H1 (cell line): ENCODE measurements around the gene P2RX7. TPM values are rescaled to one million over a fixed set of nuclear protein-coding genes. Genes with fewer than 3 reads are reported as not detected.

ENCODE experiments used
- CTCF ChIA-PET: fragments of 300-600 bp; sonication (Branson Sonifier 250); formaldehyde crosslinking; loops from one replicate; lab custom pipeline; 2021; ENCODE audit not compliant: partially characterized antibody; lab: Charles Lee
- POLR2A ChIA-PET: fragments of 300-600 bp; sonication (Branson Sonifier 250); formaldehyde crosslinking; loops from one replicate; lab custom pipeline; 2021; ENCODE audit warnings: inconsistent platforms; ENCODE audit not compliant: partially characterized antibody; lab: Charles Lee
- DNase-seq, 2 experiments: peaks; one replicate each; pipeline versions ENCODE4 v3.0.0 to v3.0.0-alpha.2; 2010 to 2022; ENCODE audit warnings: low spot score in 2 of 2, low read depth in 1 of 2, mixed read lengths in 1 of 2
- FAIRE-seq: peaks from 2 replicates; lab custom pipeline; 2011; peaks lifted over from hg19 to GRCh38; lab: Jason Lieb, UNC
- H2AFZ ChIP-seq: 2 replicates; pipeline ENCODE4 v1.8.1; 2012; ENCODE audit warnings: low read length, inconsistent platforms
- H2AK5ac ChIP-seq: 2 replicates; pipeline ENCODE4 v1.6.1; 2013; ENCODE audit warnings: low read depth, low read length
- H2BK120ac ChIP-seq: replicated peaks from 2 replicates; pipeline ENCODE3; 2013; ENCODE audit warnings: low read depth, low read length, inconsistent platforms
- H2BK12ac ChIP-seq: 2 replicates; pipeline ENCODE4 v1.6.1; 2013; ENCODE audit warnings: low read depth, low read length
- H2BK15ac ChIP-seq: 2 replicates; pipeline ENCODE4 v1.6.1; 2013; ENCODE audit warnings: low read length
- H2BK20ac ChIP-seq: 2 replicates; pipeline ENCODE4 v1.6.1; 2013; ENCODE audit warnings: low read length
- H2BK5ac ChIP-seq: 2 replicates; pipeline ENCODE4 v1.6.1; 2013; ENCODE audit warnings: low read depth, low read length
- H3K14ac ChIP-seq: 2 replicates; pipeline ENCODE4 v1.6.1; 2013; ENCODE audit warnings: inconsistent platforms; ENCODE audit not compliant: insufficient read length
- H3K18ac ChIP-seq: 2 replicates; pipeline ENCODE4 v1.6.1; 2013; ENCODE audit warnings: low read length; ENCODE audit errors: extremely low read depth
- H3K23ac ChIP-seq: 2 replicates; pipeline ENCODE4 v1.6.1; 2013; ENCODE audit warnings: inconsistent platforms; ENCODE audit not compliant: insufficient read length
- H3K23me2 ChIP-seq: 2 replicates; pipeline ENCODE4 v1.6.1; 2013; ENCODE audit warnings: low read depth, low read length
- H3K27ac ChIP-seq: 2 replicates; pipeline ENCODE4 v1.6.1; 2011; ENCODE audit warnings: low read depth, low read length, inconsistent platforms
- H3K27me3 ChIP-seq, 4 experiments: replicated peaks in 1 of 4; 1 replicate in 1 of 4; 2 replicates in 3 of 4; pipeline versions ENCODE4 v1.6.1 to v1.8.1; 2011 to 2013; ENCODE audit warnings: low read length in 3 of 4, mild to moderate bottlenecking in 3 of 4, inconsistent platforms in 2 of 4, mixed read lengths in 2 of 4, moderate library complexity in 1 of 4; ENCODE audit not compliant: control insufficient read depth in 3 of 4, insufficient read depth in 3 of 4; ENCODE audit errors: extremely low read depth in 1 of 4
- H3K36me3 ChIP-seq, 4 experiments: 2 replicates each; pipeline versions ENCODE4 v1.6.1 to v1.8.1; 2011 to 2013; ENCODE audit warnings: mild to moderate bottlenecking in 4 of 4, low read length in 3 of 4, moderate library complexity in 2 of 4, control low read depth in 1 of 4, inconsistent platforms in 1 of 4; ENCODE audit not compliant: insufficient read depth in 4 of 4, control insufficient read depth in 2 of 4
- H3K4ac ChIP-seq: replicated peaks from 2 replicates; pipeline ENCODE3; 2013; ENCODE audit warnings: low read length, low read depth, mixed read lengths, inconsistent platforms; ENCODE audit not compliant: insufficient read length
- H3K4me1 ChIP-seq, 4 experiments: replicated peaks in 1 of 4; 1 replicate in 1 of 4; 2 replicates in 3 of 4; pipeline versions ENCODE4 v1.6.1 to v1.8.1; 2011 to 2013; ENCODE audit warnings: low read length in 3 of 4, inconsistent platforms in 2 of 4, mixed read lengths in 1 of 4; ENCODE audit not compliant: insufficient read depth in 4 of 4, control insufficient read depth in 3 of 4
- H3K4me2 ChIP-seq, 2 experiments: 2 replicates each; pipeline versions ENCODE4 v1.6.1 to v1.8.1; 2011 to 2013; ENCODE audit warnings: low read depth in 2 of 2, low read length in 2 of 2, control low read depth in 1 of 2, inconsistent platforms in 1 of 2, mild to moderate bottlenecking in 1 of 2; ENCODE audit not compliant: insufficient read depth in 1 of 2
- H3K4me3 ChIP-seq, 4 experiments: fragments of 200-600, 300-600 bp in 1 of 4; sonication (generic), shearing (Covaris generic), sonication (Bioruptor Twin) in 1 of 4; 2 replicates each; pipeline versions ENCODE4 v1.5.1 to v1.8.1; 2011 to 2016; ENCODE audit warnings: low read length in 4 of 4, low read depth in 3 of 4, control low read depth in 2 of 4, inconsistent platforms in 2 of 4, mild to moderate bottlenecking in 2 of 4, mixed read lengths in 1 of 4, moderate library complexity in 1 of 4; ENCODE audit not compliant: insufficient read depth in 2 of 4; ENCODE audit errors: extremely low read depth in 1 of 4
- H3K56ac ChIP-seq: replicated peaks from 2 replicates; pipeline ENCODE3; 2013; ENCODE audit warnings: low read depth, mild to moderate bottlenecking, mixed read lengths, low read length, inconsistent platforms; ENCODE audit not compliant: insufficient read length
- H3K79me1 ChIP-seq: 2 replicates; pipeline ENCODE4 v1.6.1; 2013; ENCODE audit warnings: low read depth, low read length, control low read depth
- H3K79me2 ChIP-seq, 2 experiments: 2 replicates each; pipeline versions ENCODE4 v1.6.1 to v1.8.1; 2012 to 2013; ENCODE audit warnings: low read length in 2 of 2, mild to moderate bottlenecking in 2 of 2, inconsistent platforms in 1 of 2; ENCODE audit not compliant: insufficient read depth in 2 of 2, control insufficient read depth in 1 of 2
- H3K9ac ChIP-seq, 4 experiments: replicated peaks in 1 of 4; 1 replicate in 1 of 4; 2 replicates in 3 of 4; pipeline versions ENCODE4 v1.6.1 to v1.8.1; 2011 to 2013; ENCODE audit warnings: low read depth in 3 of 4, low read length in 3 of 4, control low read depth in 2 of 4, mild to moderate bottlenecking in 2 of 4, moderate library complexity in 2 of 4, inconsistent platforms in 1 of 4; ENCODE audit errors: extremely low read depth in 1 of 4
- H3K9me3 ChIP-seq, 2 experiments: 2 replicates each; pipeline versions ENCODE4 v1.6.1 to v1.8.1; 2012 to 2013; ENCODE audit warnings: mild to moderate bottlenecking in 2 of 2, moderate library complexity in 2 of 2, control low read depth in 1 of 2, inconsistent platforms in 1 of 2, low read depth in 1 of 2, low read length in 1 of 2, mixed read lengths in 1 of 2; ENCODE audit not compliant: insufficient read depth in 2 of 2
- H4K20me1 ChIP-seq, 2 experiments: replicated peaks in 1 of 2; 2 replicates each; pipeline versions ENCODE3 to v1.8.1; 2011 to 2013; ENCODE audit warnings: inconsistent platforms in 2 of 2, low read length in 2 of 2, mild to moderate bottlenecking in 1 of 2; ENCODE audit not compliant: insufficient read depth in 2 of 2, control insufficient read depth in 1 of 2
- H4K5ac ChIP-seq: 2 replicates; pipeline ENCODE4 v1.6.1; 2013; ENCODE audit warnings: low read length, low read depth, mixed read lengths, inconsistent platforms; ENCODE audit not compliant: insufficient read length
- H4K8ac ChIP-seq: 2 replicates; pipeline ENCODE4 v1.8.0; 2013; ENCODE audit warnings: mild to moderate bottlenecking, moderate library complexity, low read length, inconsistent platforms; ENCODE audit not compliant: insufficient read depth; ENCODE audit errors: extremely low read depth
- H4K91ac ChIP-seq: replicated peaks from 2 replicates; pipeline ENCODE3; 2013; ENCODE audit warnings: low read length, mixed read lengths, inconsistent platforms; ENCODE audit not compliant: insufficient read length
- TAF7 ChIP-seq: optimal IDR thresholded peaks from 2 replicates; pipeline ENCODE3; 2011; ENCODE audit warnings: low read depth, mild to moderate bottlenecking, inconsistent platforms, low read length, moderate library complexity, borderline replicate concordance
- TEAD4 ChIP-seq: IDR thresholded peaks from 2 replicates; pipeline ENCODE4 v1.6.1; 2012; ENCODE audit warnings: low read depth, low read length, inconsistent platforms, mixed read lengths
- WGBS, 2 experiments: shearing (Covaris generic) in 1 of 2; methylation state at CpG; one replicate each; pipeline versions ENCODE4 v1.1.6 to v1.1.7; 2013 to 2015; ENCODE audit warnings: low lambda C conversion rate in 2 of 2, mixed read lengths in 2 of 2, inconsistent platforms in 1 of 2, low coverage in 1 of 2, missing lambda C conversion rate in 1 of 2; ENCODE audit not compliant: insufficient replicate concordance in 2 of 2, insufficient coverage in 1 of 2, insufficient read length in 1 of 2; ENCODE audit errors: extremely low coverage in 1 of 2, missing lambda C conversion rate in 1 of 2; 5-methylcytosine and 5-hydroxymethylcytosine counted together
- polyA plus RNA-seq, 7 experiments: library from polyadenylated mRNA; depleted of rRNA in 3 of 7; stranded (reverse) in 5 of 7; unstranded in 2 of 7; fragments of >200 nt in 5 of 7; fragments of 200-250 nt in 2 of 7; gene quantifications; 1 replicate in 5 of 7; 2 replicates in 1 of 7; 4 replicates in 1 of 7; pipeline versions ENCODE4 v1.2.1 to v1.2.3, GENCODE V29; 2011 to 2013; ENCODE audit warnings: missing spikeins in 2 of 7, mixed read lengths in 2 of 7
- total RNA-seq: library from RNA; stranded (reverse); fragmentation: NEBNext Ultra II Directional; extraction: Animal tissue kit (Norgen Biotek cat#: 25700); gene quantifications from 2 replicates; pipeline ENCODE4 v1.2.1, GENCODE V29; 2021

The P2RX7 gene
- total and polyA plus RNA-seq, 2 of the 8 experiments (the other 6 are each of a cell fraction or from before 2014, with no cell fraction given) = 0.38 to 0.56 TPM

DNA sequence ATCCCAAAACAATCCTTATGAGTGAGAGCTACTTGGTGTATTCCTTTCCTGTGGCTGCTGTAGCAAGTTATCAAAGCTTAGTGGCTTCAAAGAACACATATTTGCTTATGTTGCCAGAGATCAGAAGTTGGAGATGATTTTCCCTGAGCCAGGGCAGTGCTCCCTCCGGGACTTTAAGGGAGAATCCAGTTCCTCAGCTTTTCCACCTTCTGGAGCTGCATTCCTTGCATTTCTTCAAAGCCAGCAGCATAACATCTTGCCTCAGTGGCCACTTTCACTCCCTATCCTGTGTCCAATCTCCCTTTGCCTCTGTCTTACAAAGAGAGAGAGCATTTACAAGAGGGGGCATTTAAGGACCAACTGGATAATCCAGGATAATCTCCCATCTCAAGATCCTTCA, 33.7 kb downstream of the P2RX7 start:
- Histone ChIP-seq H3K79me2 (no peaks in the 10 kb centered on the region), H2BK12ac (no peak overlapping the region), H3K36me3 (no peaks in the 10 kb centered on the region), H2BK15ac (no peak overlapping the region), H3K79me1 (no peaks in the 10 kb centered on the region), H2AFZ (no peak overlapping the region), H3K18ac (no peak overlapping the region), H2BK5ac (no peak overlapping the region), H2AK5ac (no peak overlapping the region), H3K27ac (no peak overlapping the region), H4K5ac (no peak overlapping the region), H3K4ac (no peak overlapping the region), H3K4me1 (no peaks in the 10 kb centered on the region), H3K27me3 (no peaks in the 10 kb centered on the region), H4K20me1 (no peaks in the 10 kb centered on the region), H3K9ac (no peak overlapping the region), H3K14ac (no peak overlapping the region), H3K4me2 (no peak overlapping the region), H3K23me2 (no peaks in the 10 kb centered on the region), H3K23ac (no peak overlapping the region), H2BK120ac (no peak overlapping the region), H4K8ac (no peak overlapping the region), H4K91ac (no peak overlapping the region), H2BK20ac (no peak overlapping the region), H3K4me3 (no peak overlapping the region), H3K56ac (no peak overlapping the region), H3K9me3 (no peaks in the 10 kb centered on the region)
- CTCF ChIA-PET = interaction anchor here (0.5 to 0.8 kb wide), 3 partner anchors 55 to 389 kb away, joined by 3 read pairs; no protein-coding TSS in a partner anchor
- no peak for DNase-seq
- WGBS, 2 experiments = 87% methylated on average over 1 of the region's 1 CpG; no CpG with 5 or more reads in 1 of the 2 experiments
- no peak for FAIRE-seq
- POLR2A ChIA-PET = no interaction called here
- TF ChIP-seq TEAD4 (peak; percentile 35; the same call in 1 of the 2 replicates), TAF7 (no peak)
